ENCODE measurements around the gene SLAMF9. TPM values are rescaled to one million over a fixed set of nuclear protein-coding genes. Genes with fewer than 3 reads are reported as not detected.

SLAMF9 gene
- total RNA-seq, 2 experiments from 2014 or later = not detected

- Mint-ChIP-seq H3K4me1 (ENCODE audit: low read depth) (peaks cover 6% of the 10 kb centered on the region), H3K36me3 (ENCODE audit: low read depth) (no peaks in the 10 kb centered on the region), H3K4me3 (no peak overlapping the region), H3K27ac (no peak overlapping the region), H3K9me3 (ENCODE audit: insufficient read depth) (no peaks in the 10 kb centered on the region), H3K27me3 (ENCODE audit: low read depth) (no peaks in the 10 kb centered on the region)
- CTCF ChIA-PET = interaction anchor here (3.1 kb wide), 1 partner anchor 10 kb away, joined by 13 read pairs; no protein-coding TSS in a partner anchor
- ATAC-seq (no peak), DNase-seq (no peak)
- POLR2A ChIA-PET = no interaction called here
Observed at GRCh38 chr1:159902541-159902940, 51.5 kb downstream of the SLAMF9 start.

Other genes starting within 250 kb of the SLAMF9 start
- not detected for gene CRP, start 239.6 kb downstream of the SLAMF9 start, total RNA-seq
- 10 to 100 TPM; 21.9 to 26.5 TPM for gene DUSP23, start 173.3 kb downstream of the SLAMF9 start, total RNA-seq
- under 1 TPM; 0.42 to 0.76 TPM for gene FCRL6, start 151.9 kb downstream of the SLAMF9 start, total RNA-seq
- 1 to 10 TPM in 1 of 2 experiments, under 1 TPM in 1; 0.73 to 1.3 TPM for gene SLAMF8, start 127.4 kb downstream of the SLAMF9 start, total RNA-seq
- not detected for gene VSIG8, start 91.6 kb downstream of the SLAMF9 start, total RNA-seq
- under 1 TPM; 0.34 to 0.79 TPM for gene CFAP45, start 54.1 kb downstream of the SLAMF9 start, total RNA-seq
- gene TAGLN2, start 28.7 kb downstream of the SLAMF9 start, total RNA-seq = 100 to 1,000 TPM; 476 to 510 TPM
- gene IGSF9, start 8.6 kb downstream of the SLAMF9 start, total RNA-seq = not detected
- gene PIGM, start 77.8 kb upstream of the SLAMF9 start, total RNA-seq = 1 to 10 TPM; 4.2 to 4.5 TPM
- not detected for gene KCNJ10, start 115.9 kb upstream of the SLAMF9 start, total RNA-seq
- not detected for gene KCNJ9, start 127.3 kb upstream of the SLAMF9 start, total RNA-seq
- gene IGSF8, start 144.4 kb upstream of the SLAMF9 start, total RNA-seq = 10 to 100 TPM; 41.7 to 44.4 TPM
- gene ATP1A2, start 161.5 kb upstream of the SLAMF9 start, total RNA-seq = not detected
- gene ATP1A4, start 197.4 kb upstream of the SLAMF9 start, total RNA-seq = not detected
- gene CASQ1, start 236.3 kb upstream of the SLAMF9 start, total RNA-seq = not detected